ENCODE results near the gene MEOX2. TPM values are rescaled to one million over a fixed set of nuclear protein-coding genes. Genes with fewer than 3 reads are reported as not detected.
A peak's percentile ranks its signal among the peaks of the same experiment; 100 is the strongest.

The MEOX2 gene
- total RNA-seq (10 to 100 TPM; 14.4 to 35.9 TPM), polyA plus RNA-seq (1 to 10 TPM; 3.5 to 5.4 TPM)
- long read RNA-seq, donor 1, transcript MEOX2-201 (3 exons, 2,500 nt): major isoform, 51 of 56 reads
- long read RNA-seq, donor 1, partial matches to known transcripts: 0 of 56 reads
- long read RNA-seq, donor 1, other reads (novel, unspliced or antisense): 5 of 56 reads
- long read RNA-seq, donor 2, transcript MEOX2-201 (3 exons, 2,500 nt): major isoform, 16 of 28 reads
- long read RNA-seq, donor 2, partial matches to known transcripts: 1 of 28 reads
- long read RNA-seq, donor 2, other reads (novel, unspliced or antisense): 11 of 28 reads

DNA sequence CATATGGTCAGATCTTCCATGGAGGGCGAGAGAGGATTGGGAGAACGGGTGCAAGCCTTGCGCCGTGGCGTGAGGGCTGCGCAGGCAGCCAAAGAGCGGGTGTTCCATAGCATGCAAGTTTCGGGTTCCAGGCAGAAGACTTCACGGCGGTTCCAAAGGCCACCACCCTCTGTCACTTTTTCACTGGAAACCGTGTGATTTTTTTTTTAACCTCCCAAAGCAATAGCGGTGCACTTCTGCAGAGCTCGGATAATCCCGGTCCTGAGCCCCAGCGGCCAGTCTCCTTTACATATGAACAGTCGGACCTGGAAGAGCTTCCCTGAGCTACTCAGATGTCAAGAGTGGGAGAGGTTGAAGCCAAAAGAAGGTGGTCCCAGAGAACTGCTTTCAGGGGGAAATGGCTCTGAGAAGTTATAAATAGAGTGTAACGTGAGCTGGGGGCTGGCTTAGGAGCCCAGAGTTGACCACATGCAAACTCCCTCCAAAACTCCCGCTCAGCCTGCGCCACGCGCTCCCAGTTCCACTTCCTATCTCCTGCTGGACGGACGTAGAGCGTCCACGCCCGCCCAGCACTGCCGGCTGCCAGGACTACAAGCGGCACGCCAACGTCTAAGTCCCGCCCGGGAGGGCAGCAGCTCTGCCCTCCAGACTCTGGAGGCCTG lies at the start of gene MEOX2:
MEOX2 (minus strand) TSS at position 389 of the 662 bp plus-strand sequence; CDS start at position 108, 281 bp downstream.
- peak; percentile 88 to 91 for DNase-seq
- no peaks in the 10 kb centered on the region for H3K27me3 ChIP-seq (ENCODE audit: control insufficient read depth in 1 of 2, insufficient read depth in 2 of 2, low read length in 1 of 2)
- 1% methylated on average over 32 of the region's 32 CpGs for WGBS, 2 donors

DNA sequence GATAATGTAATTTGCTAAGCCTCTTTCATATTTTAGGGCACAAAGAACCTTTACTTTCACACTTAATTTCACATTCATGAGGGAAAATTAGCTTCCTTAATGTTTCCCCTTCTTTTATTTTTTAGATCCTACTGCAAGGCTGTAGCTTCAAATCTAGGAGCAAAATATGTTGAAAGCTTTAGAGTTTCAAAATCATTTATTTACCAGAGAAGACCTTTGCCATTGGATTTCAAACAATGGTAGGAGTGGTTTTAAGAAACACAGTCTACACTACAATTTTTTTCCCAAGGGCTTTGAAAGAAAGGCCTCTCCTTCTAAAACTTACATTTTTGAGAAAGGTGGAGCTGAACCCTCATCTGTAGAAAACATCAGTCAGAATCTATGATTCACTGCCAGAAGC lies 43.3 kb upstream of the MEOX2 start:
- DNase-seq (no peak), ATAC-seq (ENCODE audit: low FRiP score) (no peak)
- H3K27me3 ChIP-seq (ENCODE audit: control insufficient read depth in 1 of 2, insufficient read depth in 2 of 2, low read length in 1 of 2): no peaks in the 10 kb centered on the region
- no peaks in the 10 kb centered on the region for H3K36me3 ChIP-seq (ENCODE audit: control insufficient read depth in 1 of 2, insufficient read depth in 2 of 2, low read length in 1 of 2)
- H3K9me3 ChIP-seq (ENCODE audit: control insufficient read depth, low read length): no peaks in the 10 kb centered on the region
- H3K4me3 ChIP-seq (ENCODE audit: low read length in 2 of 2): no peak overlapping the region
- H3K4me1 ChIP-seq (ENCODE audit: control insufficient read depth in 1 of 2, insufficient read depth in 2 of 2, low read length in 2 of 2): no peaks in the 10 kb centered on the region
- intact Hi-C loops (cut with DNase I): loop anchor here (10.0 kb wide), 3 partner anchors 335 to 425 kb away; no protein-coding TSS in a partner anchor
- H3K27ac ChIP-seq (ENCODE audit: low read depth in 1 of 2, low read length in 2 of 2): no peak overlapping the region

More for the DNA sequence above, at the start of gene MEOX2:
- no peaks in the 10 kb centered on the region for H3K4me1 ChIP-seq (ENCODE audit: control insufficient read depth in 1 of 2, insufficient read depth in 2 of 2, low read length in 2 of 2)
- no peak within 1 kb of the TSS for H3K27ac ChIP-seq (ENCODE audit: low read depth in 1 of 2, low read length in 2 of 2)
- ATAC-seq (ENCODE audit: low FRiP score): peak; percentile 91
- no peaks in the 10 kb centered on the region for H3K9me3 ChIP-seq (ENCODE audit: control insufficient read depth, low read length)
- intact Hi-C loops (cut with DNase I): no loop called here
- H3K4me3 ChIP-seq (ENCODE audit: low read length in 2 of 2): peak within 1 kb of the TSS; percentile 41 to 42
- no peaks in the 10 kb centered on the region for H3K36me3 ChIP-seq (ENCODE audit: control insufficient read depth in 1 of 2, insufficient read depth in 2 of 2, low read length in 1 of 2)

- 80 to 84% methylated on average over 3 of the region's 3 CpGs for WGBS, 2 donors
- Histone ChIP-seq H3K27me3 (ENCODE audit: control insufficient read depth in 1 of 2, insufficient read depth in 2 of 2, low read length in 1 of 2) (no peaks in the 10 kb centered on the region), H3K9me3 (ENCODE audit: control insufficient read depth, low read length) (no peaks in the 10 kb centered on the region), H3K4me3 (ENCODE audit: low read length in 2 of 2) (no peak overlapping the region), H3K36me3 (ENCODE audit: control insufficient read depth in 1 of 2, insufficient read depth in 2 of 2, low read length in 1 of 2) (no peaks in the 10 kb centered on the region), H3K27ac (ENCODE audit: low read depth in 1 of 2, low read length in 2 of 2) (no peak overlapping the region), H3K4me1 (ENCODE audit: control insufficient read depth in 1 of 2, insufficient read depth in 2 of 2, low read length in 2 of 2) (no peaks in the 10 kb centered on the region)
- intact Hi-C loops (cut with DNase I): loop anchor here (10.0 kb wide), 3 partner anchors 340 to 420 kb away; no protein-coding TSS in a partner anchor
- no peak for DNase-seq
- ATAC-seq (ENCODE audit: low FRiP score): no peak
Measured at GRCh38 chr7:15725051-15725450, 38.6 kb upstream of the MEOX2 start.

DNA sequence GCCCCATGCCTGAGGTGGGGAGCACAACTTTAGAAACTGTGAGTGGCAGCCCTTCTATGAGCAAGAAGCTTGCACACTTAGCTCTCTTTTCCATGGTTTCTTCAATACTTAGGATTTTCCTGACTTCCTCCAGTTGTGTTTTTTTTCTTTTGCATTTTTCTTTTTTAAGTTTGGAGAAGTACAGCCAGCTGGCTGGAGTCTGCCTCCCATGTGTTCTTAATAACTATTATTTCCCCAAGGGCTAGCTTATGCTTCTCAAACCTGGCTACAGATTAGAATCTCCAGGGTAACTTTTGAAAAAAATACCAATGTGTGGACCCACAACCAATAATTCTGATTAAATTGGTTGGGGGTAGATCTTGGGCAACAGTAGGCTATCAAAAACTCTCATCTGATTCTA lies 37.4 kb upstream of the MEOX2 start:
- intact Hi-C loops (cut with DNase I): loop anchor here (10.0 kb wide), 3 partner anchors 341 to 419 kb away; no protein-coding TSS in a partner anchor
- DNase-seq (no peak), ATAC-seq (ENCODE audit: low FRiP score) (no peak)
- H3K4me3 ChIP-seq (ENCODE audit: low read length in 2 of 2): no peak overlapping the region
- H3K4me1 ChIP-seq (ENCODE audit: control insufficient read depth in 1 of 2, insufficient read depth in 2 of 2, low read length in 2 of 2): no peaks in the 10 kb centered on the region
- no peak overlapping the region for H3K27ac ChIP-seq (ENCODE audit: low read depth in 1 of 2, low read length in 2 of 2)
- H3K27me3 ChIP-seq (ENCODE audit: control insufficient read depth in 1 of 2, insufficient read depth in 2 of 2, low read length in 1 of 2): no peaks in the 10 kb centered on the region
- no peaks in the 10 kb centered on the region for H3K9me3 ChIP-seq (ENCODE audit: control insufficient read depth, low read length)
- H3K36me3 ChIP-seq (ENCODE audit: control insufficient read depth in 1 of 2, insufficient read depth in 2 of 2, low read length in 1 of 2): no peaks in the 10 kb centered on the region

DNA sequence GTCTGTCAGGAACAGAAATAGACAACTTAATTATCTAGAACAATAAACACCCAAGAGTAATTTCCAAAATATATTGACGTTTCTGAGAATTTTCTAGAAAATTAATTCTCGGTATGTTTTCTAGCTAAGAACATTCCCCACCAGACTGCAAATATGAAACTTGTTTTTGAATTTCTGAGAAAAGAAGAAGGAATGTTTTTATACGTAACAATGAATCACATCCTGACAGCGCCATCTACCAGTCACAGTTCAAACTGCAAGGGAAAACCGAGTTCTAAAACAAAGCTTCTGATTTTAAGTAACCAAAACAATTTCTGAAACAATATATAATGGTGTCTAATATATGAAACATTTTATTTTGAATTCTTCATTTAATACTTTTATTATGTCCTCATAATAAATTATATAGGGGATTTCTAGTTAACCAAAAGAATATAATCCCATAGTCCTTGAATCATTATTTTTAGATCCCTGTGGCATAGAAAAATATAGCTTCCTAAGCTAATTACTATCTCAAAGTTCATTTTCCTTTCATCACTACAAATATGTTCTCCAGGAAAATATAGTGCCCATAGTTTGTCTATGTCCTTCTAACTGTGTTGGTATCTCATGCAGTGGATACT lies 34.5 kb upstream of the MEOX2 start:
- H3K27ac ChIP-seq (ENCODE audit: low read depth in 1 of 2, low read length in 2 of 2): no peak overlapping the region

GRCh38 chr7:15719311-15719710 lies 32.8 kb upstream of the MEOX2 start:
- Histone ChIP-seq H3K4me1 (ENCODE audit: control insufficient read depth in 1 of 2, insufficient read depth in 2 of 2, low read length in 2 of 2) (no peaks in the 10 kb centered on the region), H3K4me3 (ENCODE audit: low read length in 2 of 2) (no peak overlapping the region), H3K9me3 (ENCODE audit: control insufficient read depth, low read length) (no peaks in the 10 kb centered on the region), H3K36me3 (ENCODE audit: control insufficient read depth in 1 of 2, insufficient read depth in 2 of 2, low read length in 1 of 2) (no peaks in the 10 kb centered on the region), H3K27me3 (ENCODE audit: control insufficient read depth in 1 of 2, insufficient read depth in 2 of 2, low read length in 1 of 2) (no peaks in the 10 kb centered on the region), H3K27ac (ENCODE audit: low read depth in 1 of 2, low read length in 2 of 2) (no peak overlapping the region)
- WGBS, 2 donors: 90 to 97% methylated on average over 1 of the region's 1 CpG
- ATAC-seq (ENCODE audit: low FRiP score) (no peak), DNase-seq (no peak)
- intact Hi-C loops (cut with DNase I): no loop called here

More for the DNA sequence above, 34.5 kb upstream of the MEOX2 start:
- intact Hi-C loops (cut with DNase I): loop anchor here (10.0 kb wide), 3 partner anchors 344 to 416 kb away; no protein-coding TSS in a partner anchor
- Histone ChIP-seq H3K36me3 (ENCODE audit: control insufficient read depth in 1 of 2, insufficient read depth in 2 of 2, low read length in 1 of 2) (no peaks in the 10 kb centered on the region), H3K27me3 (ENCODE audit: control insufficient read depth in 1 of 2, insufficient read depth in 2 of 2, low read length in 1 of 2) (no peaks in the 10 kb centered on the region), H3K4me1 (ENCODE audit: control insufficient read depth in 1 of 2, insufficient read depth in 2 of 2, low read length in 2 of 2) (no peaks in the 10 kb centered on the region), H3K4me3 (ENCODE audit: low read length in 2 of 2) (no peak overlapping the region), H3K9me3 (ENCODE audit: control insufficient read depth, low read length) (no peaks in the 10 kb centered on the region)
- 24 to 36% methylated on average over 5 of the region's 5 CpGs for WGBS, 2 donors
- DNase-seq (no peak), ATAC-seq (ENCODE audit: low FRiP score) (no peak)

- no peaks in the 10 kb centered on the region for H3K27me3 ChIP-seq (ENCODE audit: control insufficient read depth in 1 of 2, insufficient read depth in 2 of 2, low read length in 1 of 2)
- H3K27ac ChIP-seq (ENCODE audit: low read depth in 1 of 2, low read length in 2 of 2): no peak overlapping the region
- DNase-seq (no peak), ATAC-seq (ENCODE audit: low FRiP score) (no peak)
- no peaks in the 10 kb centered on the region for H3K9me3 ChIP-seq (ENCODE audit: control insufficient read depth, low read length)
- no peaks in the 10 kb centered on the region for H3K4me1 ChIP-seq (ENCODE audit: control insufficient read depth in 1 of 2, insufficient read depth in 2 of 2, low read length in 2 of 2)
- no peaks in the 10 kb centered on the region for H3K36me3 ChIP-seq (ENCODE audit: control insufficient read depth in 1 of 2, insufficient read depth in 2 of 2, low read length in 1 of 2)
- 55 to 56% methylated on average over 2 of the region's 2 CpGs for WGBS, 2 donors
- no peak overlapping the region for H3K4me3 ChIP-seq (ENCODE audit: low read length in 2 of 2)
- intact Hi-C loops (cut with DNase I): no loop called here
Measured at GRCh38 chr7:15715435-15715834, 29.0 kb upstream of the MEOX2 start.

- H3K4me1 ChIP-seq (ENCODE audit: control insufficient read depth in 1 of 2, insufficient read depth in 2 of 2, low read length in 2 of 2): no peaks in the 10 kb centered on the region
- H3K9me3 ChIP-seq (ENCODE audit: control insufficient read depth, low read length): no peaks in the 10 kb centered on the region
- no peak overlapping the region for H3K4me3 ChIP-seq (ENCODE audit: low read length in 2 of 2)
- ATAC-seq (ENCODE audit: low FRiP score): no peak
- no peak for DNase-seq
- intact Hi-C loops (cut with DNase I): no loop called here
- H3K27me3 ChIP-seq (ENCODE audit: control insufficient read depth in 1 of 2, insufficient read depth in 2 of 2, low read length in 1 of 2): no peaks in the 10 kb centered on the region
- 85 to 91% methylated on average over 3 of the region's 3 CpGs for WGBS, 2 donors
- no peak overlapping the region for H3K27ac ChIP-seq (ENCODE audit: low read depth in 1 of 2, low read length in 2 of 2)
- H3K36me3 ChIP-seq (ENCODE audit: control insufficient read depth in 1 of 2, insufficient read depth in 2 of 2, low read length in 1 of 2): no peaks in the 10 kb centered on the region
Measured at GRCh38 chr7:15709978-15710377, 23.5 kb upstream of the MEOX2 start.
